GM18498 (cell line): ENCODE measurements around the gene WFDC12.

Experiments used
- ATAC-seq: cut with Tn5 transposase; IDR thresholded peaks from one replicate; pipeline ENCODE4 v1.9.1; 2021; ENCODE audit warnings: mild to moderate bottlenecking, moderate library complexity; ENCODE audit not compliant: unreplicated experiment

WFDC12 gene

GRCh38 chr20:45115829-45116228 is 8.4 kb downstream of the WFDC12 start:
- no peak for ATAC-seq

- ATAC-seq = no peak
Observed at GRCh38 chr20:45115386-45115774, 8.9 kb downstream of the WFDC12 start.

DNA sequence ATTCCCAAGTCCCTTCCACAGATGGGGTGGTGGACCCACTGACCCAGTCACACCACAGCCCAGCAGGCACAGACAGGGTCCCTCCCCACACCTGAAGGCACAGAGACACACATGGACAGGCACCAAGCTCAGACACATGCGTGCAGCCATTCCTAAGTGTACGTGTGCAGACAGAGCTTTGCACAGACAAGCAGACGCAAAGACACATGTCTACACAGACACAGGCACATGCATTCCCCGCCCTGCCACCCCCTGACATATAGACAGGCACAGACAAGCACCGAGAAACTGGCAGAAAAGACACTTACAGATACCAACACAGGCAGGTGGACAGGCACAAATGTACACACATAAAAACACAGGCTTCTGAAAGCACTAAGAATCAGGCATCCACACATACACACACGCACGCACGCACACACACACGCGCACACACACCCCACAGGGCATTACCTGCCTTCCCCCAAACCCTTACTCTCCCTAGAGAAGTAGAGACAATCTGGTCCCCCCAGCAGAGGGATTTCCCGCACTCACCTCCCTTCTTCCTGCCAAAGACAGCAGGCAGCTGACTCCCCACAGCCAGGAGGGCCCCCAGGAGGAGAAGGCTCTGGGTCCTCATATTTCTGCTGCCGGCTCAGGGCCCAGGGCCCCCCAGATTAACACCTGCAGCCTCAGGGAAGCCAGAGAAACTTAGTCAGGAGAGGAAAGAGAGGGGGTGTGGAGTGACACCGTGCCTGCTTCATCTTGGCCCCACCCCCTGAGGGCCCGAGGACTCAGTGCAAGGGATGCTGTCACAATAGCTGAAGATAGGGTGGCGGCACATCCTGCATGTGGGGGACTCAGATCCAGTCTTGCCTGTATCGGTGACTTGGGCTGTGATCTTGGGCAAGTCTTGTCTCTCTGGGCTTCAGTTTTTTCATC is 9.5 kb downstream of the WFDC12 start, which contains the start of gene WFDC5:
Gene WFDC5, minus strand, starts transcription at position 710 of the 921 bp plus-strand sequence. Its CDS starts 91 bp downstream, at position 619.
- ATAC-seq = no peak

DNA sequence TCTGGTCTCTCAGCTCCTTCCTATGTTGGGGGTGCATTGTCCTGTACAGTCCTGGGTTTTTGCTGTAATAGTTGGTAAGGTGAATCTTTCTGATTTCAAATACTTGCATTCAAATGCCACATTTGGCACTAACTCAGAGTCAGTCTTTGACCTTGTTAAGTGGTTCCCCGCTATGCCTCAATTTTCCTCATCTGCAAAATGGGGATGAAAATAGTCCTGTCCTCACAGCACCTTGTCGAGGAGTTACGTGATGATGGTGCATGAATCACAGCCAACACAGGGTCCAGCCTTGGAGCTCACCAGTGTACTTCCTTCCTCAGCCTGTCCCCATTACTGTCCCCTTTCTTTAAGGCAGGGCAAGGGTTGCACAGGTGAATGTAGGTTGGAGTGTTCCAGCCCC is 10.4 kb downstream of the WFDC12 start:
- no peak for ATAC-seq

DNA sequence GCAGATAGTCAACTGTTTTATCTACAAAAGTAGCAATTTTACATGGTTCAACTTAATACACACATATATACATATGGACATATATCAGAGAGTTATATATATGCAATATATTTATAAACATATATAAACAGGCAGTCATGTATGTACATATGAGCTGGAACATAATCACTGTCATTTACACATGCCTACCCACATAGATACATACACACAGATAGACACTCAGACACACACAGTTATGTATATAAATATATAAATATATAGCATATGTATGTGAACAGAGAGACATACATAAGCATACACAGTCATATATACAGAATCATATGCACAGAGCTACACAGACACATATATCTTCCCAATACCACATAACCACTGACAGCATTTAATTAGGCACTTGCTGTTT is 11.5 kb downstream of the WFDC12 start:
- ATAC-seq = no peak

GRCh38 chr20:45111799-45112471 is 12.3 kb downstream of the WFDC12 start:
- no peak for ATAC-seq

GRCh38 chr20:45111285-45111684 is 13.0 kb downstream of the WFDC12 start:
- ATAC-seq = no peak

- ATAC-seq = no peak
Observed at GRCh38 chr20:45110301-45110700, 14.0 kb downstream of the WFDC12 start.

DNA sequence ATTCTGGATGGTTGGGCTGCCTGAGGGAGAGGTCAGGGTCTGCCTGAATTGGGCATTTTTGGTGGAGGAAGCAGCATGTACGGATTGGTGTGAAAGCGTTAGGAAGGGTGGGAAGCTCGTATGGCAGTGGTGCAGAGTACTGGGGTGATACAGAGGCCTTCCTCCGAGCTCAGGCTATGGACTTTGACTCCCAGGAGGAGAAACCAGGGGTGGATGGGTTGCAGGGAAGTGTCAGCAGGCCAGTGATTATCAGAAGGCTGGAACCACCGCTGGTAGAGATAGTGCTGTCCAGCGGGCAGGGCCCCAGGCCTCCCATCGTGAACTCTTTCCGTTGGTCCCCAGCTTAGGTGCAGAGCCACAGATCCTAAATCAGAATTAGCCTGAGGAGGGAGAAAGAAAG is 14.6 kb downstream of the WFDC12 start:
- no peak for ATAC-seq

- ATAC-seq = no peak
Observed at GRCh38 chr20:45105317-45105716, 18.9 kb downstream of the WFDC12 start.

DNA sequence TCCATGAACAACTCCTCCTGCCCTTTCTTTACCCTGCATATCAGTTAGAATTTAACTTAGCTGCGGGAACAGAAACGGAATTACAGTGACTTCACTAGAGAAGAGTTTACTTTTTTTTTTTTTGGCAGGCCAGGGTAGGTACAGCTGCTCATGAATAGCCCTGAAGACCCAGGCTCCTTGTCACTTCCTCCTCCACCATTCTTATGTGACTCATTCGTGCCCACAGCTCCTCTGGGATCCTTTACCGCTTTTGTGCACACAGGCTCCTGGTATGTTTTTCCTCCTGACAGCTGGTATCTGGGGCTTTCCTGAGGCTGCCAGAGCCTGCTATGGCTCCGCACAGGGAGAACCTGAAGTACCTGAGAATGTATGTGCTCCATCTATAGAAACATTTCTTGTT is 19.5 kb downstream of the WFDC12 start:
- no peak for ATAC-seq

DNA sequence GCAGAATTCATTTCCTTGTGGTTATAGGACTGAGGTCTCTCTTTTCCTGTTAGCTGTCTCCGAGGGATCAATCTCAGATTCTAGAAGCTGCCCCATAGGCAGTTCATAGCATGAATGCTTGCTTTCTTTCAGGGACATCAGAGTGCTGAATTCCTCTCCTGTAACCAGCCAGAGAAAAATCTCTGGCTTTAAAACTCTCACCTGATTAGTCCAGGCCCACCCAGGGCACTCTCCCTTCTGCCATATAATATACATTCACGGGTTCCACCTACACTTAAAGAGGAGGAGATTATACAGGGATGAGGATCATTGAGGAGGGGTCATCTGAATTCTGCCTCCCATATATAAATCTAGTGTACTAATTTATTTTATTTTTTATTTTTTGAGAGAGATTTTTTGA is 21.2 kb downstream of the WFDC12 start:
- no peak for ATAC-seq

- ATAC-seq = no peak
Observed at GRCh38 chr20:45101333-45101850, 22.9 kb downstream of the WFDC12 start.

DNA sequence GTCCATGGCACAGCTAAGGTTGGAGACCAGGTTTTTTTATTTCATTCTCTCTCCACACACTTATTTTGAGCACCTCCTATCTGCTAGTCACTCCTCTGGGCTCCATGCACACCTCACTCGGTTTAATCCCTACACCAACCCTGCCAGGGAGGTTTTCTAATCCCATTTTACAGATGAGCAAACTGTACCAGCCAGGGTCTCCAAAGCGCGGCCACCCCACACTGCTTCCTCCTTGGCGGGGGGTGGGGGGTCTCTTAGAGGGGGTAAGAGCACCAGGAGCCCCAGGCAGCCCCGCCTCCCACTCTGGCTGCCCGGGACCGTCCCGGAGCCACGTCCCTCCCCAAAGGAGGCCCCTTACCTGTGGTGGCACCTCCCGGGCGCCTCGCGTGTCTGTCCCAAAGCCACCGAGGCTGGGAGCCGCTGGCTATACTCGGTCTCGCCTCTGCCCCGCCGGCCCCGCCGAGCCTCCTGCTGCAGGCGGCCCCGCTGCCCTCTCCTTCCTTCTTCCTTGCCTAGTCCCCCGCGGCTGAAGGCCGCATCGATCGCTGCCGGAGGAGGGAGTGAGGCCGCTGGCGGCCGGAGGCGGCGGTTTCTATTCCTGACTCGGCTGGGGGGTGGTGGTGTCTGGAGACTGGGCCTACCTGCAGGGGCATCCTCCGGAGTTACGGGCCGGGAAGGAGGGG is 23.6 kb downstream of the WFDC12 start, which contains the start of gene KCNS1:
Gene KCNS1, minus strand, starts transcription at position 565 of the 683 bp plus-strand sequence. CDS start 1,891 bp downstream, outside the sequence.
- ATAC-seq = no peak

GRCh38 chr20:45098103-45098773 is 26.0 kb downstream of the WFDC12 start:
- ATAC-seq = no peak

GRCh38 chr20:45097485-45098102 is 26.7 kb downstream of the WFDC12 start:
- ATAC-seq = no peak

- ATAC-seq = no peak
Observed at GRCh38 chr20:45096781-45097180, 27.5 kb downstream of the WFDC12 start.

- ATAC-seq = no peak
Observed at GRCh38 chr20:45095805-45096238, 28.4 kb downstream of the WFDC12 start.

- no peak for ATAC-seq
Observed at GRCh38 chr20:45094864-45095574, 29.2 kb downstream of the WFDC12 start.
